Measurements from ENCODE around the gene TCEAL8.

DNA sequence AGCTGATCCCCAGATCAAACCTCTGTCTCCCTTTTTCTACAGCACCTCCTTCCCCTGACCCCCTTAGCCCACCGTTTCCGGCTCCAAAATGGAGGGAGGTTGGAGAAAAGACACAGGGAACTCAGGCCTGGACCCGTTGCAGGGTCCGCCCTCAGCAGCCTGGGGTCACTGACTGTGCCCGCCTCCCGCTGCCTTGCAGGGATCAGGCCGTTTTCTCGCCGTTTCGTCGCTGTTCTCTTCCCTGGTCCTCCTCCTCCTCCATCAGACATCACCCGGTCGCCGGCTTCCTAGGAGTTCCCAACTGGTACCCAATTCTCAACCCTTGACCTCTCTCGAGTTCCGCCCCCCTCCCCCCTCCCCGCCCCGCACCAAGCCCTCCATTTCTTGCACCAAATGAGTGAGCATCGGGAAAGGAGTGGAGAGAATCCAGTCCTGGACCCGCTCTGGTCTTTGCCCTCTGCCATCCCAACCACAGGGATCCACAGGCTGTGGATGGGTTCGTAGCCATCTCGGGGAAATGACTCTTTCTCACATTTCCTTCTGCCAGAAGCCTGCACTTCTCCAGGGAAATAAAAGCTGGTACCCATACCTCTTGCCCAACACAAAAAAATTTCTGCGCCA, 21.1 kb upstream of the TCEAL8 start:
- TF ChIP-seq CTCF (conservative IDR thresholded peaks at IDR 0.05 in 1 of 2, IDR thresholded peaks at IDR 0.05 in 1 of 2; ENCODE audit: extremely low read depth in 1 of 2, insufficient read depth in 1 of 2, low read depth in 1 of 2, low read length in 2 of 2) (no peak), EZH2 (IDR thresholded peaks at IDR 0.05; ENCODE audit: borderline replicate concordance, low read length) (no peak)

All from mammary epithelial cell (primary cell).